ENCODE results near the gene CNTNAP2.

Gene CNTNAP2

GRCh38 chr7:147068842-147069241 lies 952.2 kb downstream of the CNTNAP2 start:
- no peak for DNase-seq (ENCODE audit: low read depth)
- Histone ChIP-seq H3K9ac (ENCODE audit: low read length) (no peak overlapping the region), H3K27me3 (replicated peaks; ENCODE audit: control insufficient read depth, insufficient read depth, low read length) (no peaks in the 10 kb centered on the region), H3K4me3 (ENCODE audit: low read length) (no peak overlapping the region), H3K36me3 (ENCODE audit: control insufficient read depth, insufficient read depth, low read length, severe bottlenecking) (no peaks in the 10 kb centered on the region), H3K9me3 (ENCODE audit: control insufficient read depth, low read length) (no peaks in the 10 kb centered on the region), H3K4me1 (ENCODE audit: control insufficient read depth, insufficient read depth, low read length) (no peaks in the 10 kb centered on the region)

GRCh38 chr7:147069771-147070170 lies 953.2 kb downstream of the CNTNAP2 start:
- Histone ChIP-seq H3K27me3 (replicated peaks; ENCODE audit: control insufficient read depth, insufficient read depth, low read length) (no peaks in the 10 kb centered on the region), H3K4me3 (ENCODE audit: low read length) (no peak overlapping the region), H3K9me3 (ENCODE audit: control insufficient read depth, low read length) (no peaks in the 10 kb centered on the region), H3K36me3 (ENCODE audit: control insufficient read depth, insufficient read depth, low read length, severe bottlenecking) (no peaks in the 10 kb centered on the region), H3K4me1 (ENCODE audit: control insufficient read depth, insufficient read depth, low read length) (no peaks in the 10 kb centered on the region), H3K9ac (ENCODE audit: low read length) (no peak overlapping the region)
- no peak for DNase-seq (ENCODE audit: low read depth)

GRCh38 chr7:147070886-147071285 lies 954.3 kb downstream of the CNTNAP2 start:
- Histone ChIP-seq H3K4me1 (ENCODE audit: control insufficient read depth, insufficient read depth, low read length) (no peaks in the 10 kb centered on the region), H3K9me3 (ENCODE audit: control insufficient read depth, low read length) (no peaks in the 10 kb centered on the region), H3K4me3 (ENCODE audit: low read length) (no peak overlapping the region), H3K27me3 (replicated peaks; ENCODE audit: control insufficient read depth, insufficient read depth, low read length) (no peaks in the 10 kb centered on the region), H3K9ac (ENCODE audit: low read length) (no peak overlapping the region), H3K36me3 (ENCODE audit: control insufficient read depth, insufficient read depth, low read length, severe bottlenecking) (no peaks in the 10 kb centered on the region)
- peak; percentile 68 for DNase-seq (ENCODE audit: low read depth)

GRCh38 chr7:147071536-147071935 lies 954.9 kb downstream of the CNTNAP2 start:
- H3K36me3 ChIP-seq (ENCODE audit: control insufficient read depth, insufficient read depth, low read length, severe bottlenecking), result no peaks in the 10 kb centered on the region
- no peak for DNase-seq (ENCODE audit: low read depth)
- H3K4me1 ChIP-seq (ENCODE audit: control insufficient read depth, insufficient read depth, low read length), result no peaks in the 10 kb centered on the region
- H3K4me3 ChIP-seq (ENCODE audit: low read length), result no peak overlapping the region
- no peak overlapping the region for H3K9ac ChIP-seq (ENCODE audit: low read length)
- H3K9me3 ChIP-seq (ENCODE audit: control insufficient read depth, low read length), result no peaks in the 10 kb centered on the region
- H3K27me3 ChIP-seq (replicated peaks; ENCODE audit: control insufficient read depth, insufficient read depth, low read length), result no peaks in the 10 kb centered on the region

GRCh38 chr7:147078312-147078711 lies 961.7 kb downstream of the CNTNAP2 start:
- no peak for DNase-seq (ENCODE audit: low read depth)
- Histone ChIP-seq H3K4me1 (ENCODE audit: control insufficient read depth, insufficient read depth, low read length) (no peaks in the 10 kb centered on the region), H3K4me3 (ENCODE audit: low read length) (no peak overlapping the region), H3K27me3 (replicated peaks; ENCODE audit: control insufficient read depth, insufficient read depth, low read length) (no peaks in the 10 kb centered on the region), H3K9me3 (ENCODE audit: control insufficient read depth, low read length) (no peaks in the 10 kb centered on the region), H3K36me3 (ENCODE audit: control insufficient read depth, insufficient read depth, low read length, severe bottlenecking) (no peaks in the 10 kb centered on the region), H3K9ac (ENCODE audit: low read length) (no peak overlapping the region)

GRCh38 chr7:147079083-147079482 lies 962.5 kb downstream of the CNTNAP2 start:
- no peaks in the 10 kb centered on the region for H3K36me3 ChIP-seq (ENCODE audit: control insufficient read depth, insufficient read depth, low read length, severe bottlenecking)
- H3K4me1 ChIP-seq (ENCODE audit: control insufficient read depth, insufficient read depth, low read length), result no peaks in the 10 kb centered on the region
- H3K9ac ChIP-seq (ENCODE audit: low read length), result no peak overlapping the region
- no peak for DNase-seq (ENCODE audit: low read depth)
- H3K4me3 ChIP-seq (ENCODE audit: low read length), result no peak overlapping the region
- no peaks in the 10 kb centered on the region for H3K9me3 ChIP-seq (ENCODE audit: control insufficient read depth, low read length)
- no peaks in the 10 kb centered on the region for H3K27me3 ChIP-seq (replicated peaks; ENCODE audit: control insufficient read depth, insufficient read depth, low read length)

- H3K9me3 ChIP-seq (ENCODE audit: control insufficient read depth, low read length), result no peaks in the 10 kb centered on the region
- H3K4me1 ChIP-seq (ENCODE audit: control insufficient read depth, insufficient read depth, low read length), result no peaks in the 10 kb centered on the region
- no peak overlapping the region for H3K4me3 ChIP-seq (ENCODE audit: low read length)
- DNase-seq (ENCODE audit: low read depth), result peak; percentile 63
- H3K36me3 ChIP-seq (ENCODE audit: control insufficient read depth, insufficient read depth, low read length, severe bottlenecking), result no peaks in the 10 kb centered on the region
- no peaks in the 10 kb centered on the region for H3K27me3 ChIP-seq (replicated peaks; ENCODE audit: control insufficient read depth, insufficient read depth, low read length)
- H3K9ac ChIP-seq (ENCODE audit: low read length), result no peak overlapping the region
These were observed 963.4 kb downstream of the CNTNAP2 start for GRCh38 chr7:147079921-147080420.

GRCh38 chr7:147081117-147081516 lies 964.5 kb downstream of the CNTNAP2 start:
- H3K36me3 ChIP-seq (ENCODE audit: control insufficient read depth, insufficient read depth, low read length, severe bottlenecking), result no peaks in the 10 kb centered on the region
- H3K9me3 ChIP-seq (ENCODE audit: control insufficient read depth, low read length), result no peaks in the 10 kb centered on the region
- H3K9ac ChIP-seq (ENCODE audit: low read length), result no peak overlapping the region
- no peak overlapping the region for H3K4me3 ChIP-seq (ENCODE audit: low read length)
- no peak for DNase-seq (ENCODE audit: low read depth)
- no peaks in the 10 kb centered on the region for H3K4me1 ChIP-seq (ENCODE audit: control insufficient read depth, insufficient read depth, low read length)
- H3K27me3 ChIP-seq (replicated peaks; ENCODE audit: control insufficient read depth, insufficient read depth, low read length), result no peaks in the 10 kb centered on the region

- Histone ChIP-seq H3K36me3 (ENCODE audit: control insufficient read depth, insufficient read depth, low read length, severe bottlenecking) (no peaks in the 10 kb centered on the region), H3K9ac (ENCODE audit: low read length) (no peak overlapping the region), H3K4me1 (ENCODE audit: control insufficient read depth, insufficient read depth, low read length) (no peaks in the 10 kb centered on the region), H3K27me3 (replicated peaks; ENCODE audit: control insufficient read depth, insufficient read depth, low read length) (no peaks in the 10 kb centered on the region), H3K9me3 (ENCODE audit: control insufficient read depth, low read length) (no peaks in the 10 kb centered on the region), H3K4me3 (ENCODE audit: low read length) (no peak overlapping the region)
- DNase-seq (ENCODE audit: low read depth), result peak; percentile 39
These were observed 972.5 kb downstream of the CNTNAP2 start for GRCh38 chr7:147089051-147089461.

GRCh38 chr7:147089608-147090007 lies 973.0 kb downstream of the CNTNAP2 start:
- Histone ChIP-seq H3K36me3 (ENCODE audit: control insufficient read depth, insufficient read depth, low read length, severe bottlenecking) (no peaks in the 10 kb centered on the region), H3K9ac (ENCODE audit: low read length) (no peak overlapping the region), H3K4me3 (ENCODE audit: low read length) (no peak overlapping the region), H3K27me3 (replicated peaks; ENCODE audit: control insufficient read depth, insufficient read depth, low read length) (no peaks in the 10 kb centered on the region), H3K9me3 (ENCODE audit: control insufficient read depth, low read length) (no peaks in the 10 kb centered on the region), H3K4me1 (ENCODE audit: control insufficient read depth, insufficient read depth, low read length) (no peaks in the 10 kb centered on the region)
- DNase-seq (ENCODE audit: low read depth), result no peak

GRCh38 chr7:147096629-147097028 lies 980.0 kb downstream of the CNTNAP2 start:
- Histone ChIP-seq H3K4me3 (ENCODE audit: low read length) (no peak overlapping the region), H3K36me3 (ENCODE audit: control insufficient read depth, insufficient read depth, low read length, severe bottlenecking) (no peaks in the 10 kb centered on the region), H3K9me3 (ENCODE audit: control insufficient read depth, low read length) (no peaks in the 10 kb centered on the region), H3K9ac (ENCODE audit: low read length) (no peak overlapping the region), H3K27me3 (replicated peaks; ENCODE audit: control insufficient read depth, insufficient read depth, low read length) (no peaks in the 10 kb centered on the region), H3K4me1 (ENCODE audit: control insufficient read depth, insufficient read depth, low read length) (no peaks in the 10 kb centered on the region)
- DNase-seq (ENCODE audit: low read depth), result no peak

GRCh38 chr7:147103224-147103623 lies 986.6 kb downstream of the CNTNAP2 start:
- Histone ChIP-seq H3K4me1 (ENCODE audit: control insufficient read depth, insufficient read depth, low read length) (no peaks in the 10 kb centered on the region), H3K36me3 (ENCODE audit: control insufficient read depth, insufficient read depth, low read length, severe bottlenecking) (no peaks in the 10 kb centered on the region), H3K9me3 (ENCODE audit: control insufficient read depth, low read length) (no peaks in the 10 kb centered on the region), H3K9ac (ENCODE audit: low read length) (no peak overlapping the region), H3K4me3 (ENCODE audit: low read length) (no peak overlapping the region), H3K27me3 (replicated peaks; ENCODE audit: control insufficient read depth, insufficient read depth, low read length) (no peaks in the 10 kb centered on the region)
- DNase-seq (ENCODE audit: low read depth), result no peak

Data from adipocyte (in vitro differentiated cells).